ENCODE data around the gene MRTFA.
"Not testable (repeated sequence)": the region's sequence is repeated elsewhere in the genome, so short reads cannot be mapped to it uniquely, and the experiment has no call there.

The MRTFA gene

GRCh38 chr22:40530391-40530790 is 106.1 kb downstream of the MRTFA start:
- H3K27ac ChIP-seq (ENCODE audit: low read depth, low read length); H3K36me3 ChIP-seq (ENCODE audit: control insufficient read depth in 1 of 2, insufficient read depth in 2 of 2, low read length in 2 of 2); H3K4me3 ChIP-seq (ENCODE audit: low read depth in 1 of 2, low read length in 2 of 2); H3K9ac ChIP-seq (ENCODE audit: low read depth in 1 of 2, low read length in 2 of 2); H3K9me3 ChIP-seq (ENCODE audit: control insufficient read depth in 1 of 2, low read length in 2 of 2); H3K27me3 ChIP-seq (ENCODE audit: control insufficient read depth in 1 of 2, insufficient read depth in 2 of 2, low read length in 2 of 2): not testable (repeated sequence)
- H3K4me1 ChIP-seq (ENCODE audit: control insufficient read depth in 1 of 2, insufficient read depth in 2 of 2, low read length in 2 of 2): peaks cover 12 to 13% of the 10 kb centered on the region in 2 donors

- Histone ChIP-seq H3K27me3 (ENCODE audit: control insufficient read depth in 1 of 2, insufficient read depth in 2 of 2, low read length in 2 of 2) (no peaks in the 10 kb centered on the region), H3K4me1 (ENCODE audit: control insufficient read depth in 1 of 2, insufficient read depth in 2 of 2, low read length in 2 of 2) (peaks cover 10 to 11% of the 10 kb centered on the region in 2 donors), H3K4me3 (ENCODE audit: low read depth in 1 of 2, low read length in 2 of 2) (no peak overlapping the region), H3K9me3 (ENCODE audit: control insufficient read depth in 1 of 2, low read length in 2 of 2) (no peaks in the 10 kb centered on the region), H3K36me3 (ENCODE audit: control insufficient read depth in 1 of 2, insufficient read depth in 2 of 2, low read length in 2 of 2) (no peaks in the 10 kb centered on the region), H3K27ac (ENCODE audit: low read depth, low read length) (no peak overlapping the region), H3K9ac (ENCODE audit: low read depth in 1 of 2, low read length in 2 of 2) (no peak overlapping the region)
Measured at GRCh38 chr22:40529821-40530220, 106.7 kb downstream of the MRTFA start.

GRCh38 chr22:40526960-40527359 is 109.6 kb downstream of the MRTFA start:
- Histone ChIP-seq H3K9ac (ENCODE audit: low read depth in 1 of 2, low read length in 2 of 2) (no peak overlapping the region), H3K36me3 (ENCODE audit: control insufficient read depth in 1 of 2, insufficient read depth in 2 of 2, low read length in 2 of 2) (no peaks in the 10 kb centered on the region), H3K27ac (ENCODE audit: low read depth, low read length) (no peak overlapping the region), H3K4me1 (ENCODE audit: control insufficient read depth in 1 of 2, insufficient read depth in 2 of 2, low read length in 2 of 2) (no peaks in the 10 kb centered on the region), H3K27me3 (ENCODE audit: control insufficient read depth in 1 of 2, insufficient read depth in 2 of 2, low read length in 2 of 2) (no peaks in the 10 kb centered on the region), H3K4me3 (ENCODE audit: low read depth in 1 of 2, low read length in 2 of 2) (no peak overlapping the region), H3K9me3 (ENCODE audit: control insufficient read depth in 1 of 2, low read length in 2 of 2) (no peaks in the 10 kb centered on the region)

GRCh38 chr22:40525250-40525884 is 111.2 kb downstream of the MRTFA start:
- Histone ChIP-seq H3K36me3 (ENCODE audit: control insufficient read depth in 1 of 2, insufficient read depth in 2 of 2, low read length in 2 of 2) (no peaks in the 10 kb centered on the region), H3K27ac (ENCODE audit: low read depth, low read length) (no peak overlapping the region), H3K27me3 (ENCODE audit: control insufficient read depth in 1 of 2, insufficient read depth in 2 of 2, low read length in 2 of 2) (no peaks in the 10 kb centered on the region), H3K4me3 (ENCODE audit: low read depth in 1 of 2, low read length in 2 of 2) (no peak overlapping the region), H3K4me1 (ENCODE audit: control insufficient read depth in 1 of 2, insufficient read depth in 2 of 2, low read length in 2 of 2) (no peaks in the 10 kb centered on the region), H3K9me3 (ENCODE audit: control insufficient read depth in 1 of 2, low read length in 2 of 2) (no peaks in the 10 kb centered on the region), H3K9ac (ENCODE audit: low read depth in 1 of 2, low read length in 2 of 2) (no peak overlapping the region)

GRCh38 chr22:40524392-40525249 is 111.9 kb downstream of the MRTFA start:
- Histone ChIP-seq H3K27ac (ENCODE audit: low read depth, low read length) (no peak overlapping the region), H3K4me1 (ENCODE audit: control insufficient read depth in 1 of 2, insufficient read depth in 2 of 2, low read length in 2 of 2) (peaks cover 0 to 4% of the 10 kb centered on the region in 2 donors), H3K27me3 (ENCODE audit: control insufficient read depth in 1 of 2, insufficient read depth in 2 of 2, low read length in 2 of 2) (no peaks in the 10 kb centered on the region), H3K9ac (ENCODE audit: low read depth in 1 of 2, low read length in 2 of 2) (no peak overlapping the region), H3K9me3 (ENCODE audit: control insufficient read depth in 1 of 2, low read length in 2 of 2) (no peaks in the 10 kb centered on the region), H3K36me3 (ENCODE audit: control insufficient read depth in 1 of 2, insufficient read depth in 2 of 2, low read length in 2 of 2) (no peaks in the 10 kb centered on the region), H3K4me3 (ENCODE audit: low read depth in 1 of 2, low read length in 2 of 2) (no peak overlapping the region)

GRCh38 chr22:40522141-40522540 is 114.4 kb downstream of the MRTFA start:
- Histone ChIP-seq H3K36me3 (ENCODE audit: control insufficient read depth in 1 of 2, insufficient read depth in 2 of 2, low read length in 2 of 2) (no peaks in the 10 kb centered on the region), H3K9ac (ENCODE audit: low read depth in 1 of 2, low read length in 2 of 2) (no peak overlapping the region), H3K9me3 (ENCODE audit: control insufficient read depth in 1 of 2, low read length in 2 of 2) (no peaks in the 10 kb centered on the region), H3K27ac (ENCODE audit: low read depth, low read length) (no peak overlapping the region), H3K4me1 (ENCODE audit: control insufficient read depth in 1 of 2, insufficient read depth in 2 of 2, low read length in 2 of 2) (peaks cover 8 to 13% of the 10 kb centered on the region in 2 donors), H3K27me3 (ENCODE audit: control insufficient read depth in 1 of 2, insufficient read depth in 2 of 2, low read length in 2 of 2) (no peaks in the 10 kb centered on the region), H3K4me3 (ENCODE audit: low read depth in 1 of 2, low read length in 2 of 2) (no peak overlapping the region)

- H3K27me3 ChIP-seq (ENCODE audit: control insufficient read depth in 1 of 2, insufficient read depth in 2 of 2, low read length in 2 of 2): no peaks in the 10 kb centered on the region
- no peak overlapping the region for H3K27ac ChIP-seq (ENCODE audit: low read depth, low read length)
- H3K9ac ChIP-seq (ENCODE audit: low read depth in 1 of 2, low read length in 2 of 2): no peak overlapping the region
- H3K4me3 ChIP-seq (ENCODE audit: low read depth in 1 of 2, low read length in 2 of 2): no peak overlapping the region
- H3K36me3 ChIP-seq (ENCODE audit: control insufficient read depth in 1 of 2, insufficient read depth in 2 of 2, low read length in 2 of 2): no peaks in the 10 kb centered on the region
- no peaks in the 10 kb centered on the region for H3K9me3 ChIP-seq (ENCODE audit: control insufficient read depth in 1 of 2, low read length in 2 of 2)
- peaks cover 8 to 13% of the 10 kb centered on the region in 2 donors for H3K4me1 ChIP-seq (ENCODE audit: control insufficient read depth in 1 of 2, insufficient read depth in 2 of 2, low read length in 2 of 2)
Measured at GRCh38 chr22:40521046-40521445, 115.5 kb downstream of the MRTFA start.

GRCh38 chr22:40520562-40520961 is 116.0 kb downstream of the MRTFA start:
- H3K4me3 ChIP-seq (ENCODE audit: low read depth in 1 of 2, low read length in 2 of 2): no peak overlapping the region
- no peaks in the 10 kb centered on the region for H3K27me3 ChIP-seq (ENCODE audit: control insufficient read depth in 1 of 2, insufficient read depth in 2 of 2, low read length in 2 of 2)
- H3K27ac ChIP-seq (ENCODE audit: low read depth, low read length): no peak overlapping the region
- H3K36me3 ChIP-seq (ENCODE audit: control insufficient read depth in 1 of 2, insufficient read depth in 2 of 2, low read length in 2 of 2): no peaks in the 10 kb centered on the region
- peaks cover 8 to 13% of the 10 kb centered on the region in 2 donors for H3K4me1 ChIP-seq (ENCODE audit: control insufficient read depth in 1 of 2, insufficient read depth in 2 of 2, low read length in 2 of 2)
- no peaks in the 10 kb centered on the region for H3K9me3 ChIP-seq (ENCODE audit: control insufficient read depth in 1 of 2, low read length in 2 of 2)
- no peak overlapping the region for H3K9ac ChIP-seq (ENCODE audit: low read depth in 1 of 2, low read length in 2 of 2)

- Histone ChIP-seq H3K9ac (ENCODE audit: low read depth in 1 of 2, low read length in 2 of 2) (peak overlapping the region in 1 of 2 donors; percentile 17), H3K36me3 (ENCODE audit: control insufficient read depth in 1 of 2, insufficient read depth in 2 of 2, low read length in 2 of 2) (no peaks in the 10 kb centered on the region), H3K27ac (ENCODE audit: low read depth, low read length) (no peak overlapping the region), H3K27me3 (ENCODE audit: control insufficient read depth in 1 of 2, insufficient read depth in 2 of 2, low read length in 2 of 2) (no peaks in the 10 kb centered on the region), H3K4me3 (ENCODE audit: low read depth in 1 of 2, low read length in 2 of 2) (no peak overlapping the region), H3K4me1 (ENCODE audit: control insufficient read depth in 1 of 2, insufficient read depth in 2 of 2, low read length in 2 of 2) (peaks cover 8 to 13% of the 10 kb centered on the region in 2 donors), H3K9me3 (ENCODE audit: control insufficient read depth in 1 of 2, low read length in 2 of 2) (no peaks in the 10 kb centered on the region)
Measured at GRCh38 chr22:40519948-40520331, 116.6 kb downstream of the MRTFA start.

GRCh38 chr22:40519284-40519947 is 117.1 kb downstream of the MRTFA start:
- Histone ChIP-seq H3K9me3 (ENCODE audit: control insufficient read depth in 1 of 2, low read length in 2 of 2) (no peaks in the 10 kb centered on the region), H3K4me1 (ENCODE audit: control insufficient read depth in 1 of 2, insufficient read depth in 2 of 2, low read length in 2 of 2) (peaks cover 8 to 13% of the 10 kb centered on the region in 2 donors), H3K27ac (ENCODE audit: low read depth, low read length) (peak overlapping the region; percentile 72), H3K27me3 (ENCODE audit: control insufficient read depth in 1 of 2, insufficient read depth in 2 of 2, low read length in 2 of 2) (no peaks in the 10 kb centered on the region), H3K9ac (ENCODE audit: low read depth in 1 of 2, low read length in 2 of 2) (peak overlapping the region; percentile 35 to 53), H3K4me3 (ENCODE audit: low read depth in 1 of 2, low read length in 2 of 2) (peak overlapping the region; percentile 33 to 48), H3K36me3 (ENCODE audit: control insufficient read depth in 1 of 2, insufficient read depth in 2 of 2, low read length in 2 of 2) (no peaks in the 10 kb centered on the region)
